GM12878 (cell line): ENCODE data around the gene WDFY4. TPM values are rescaled to one million over a fixed set of nuclear protein-coding genes. Genes with fewer than 3 reads are reported as not detected.

Source experiments
- ATAC-seq: fragments of 200-7000 bp; cut with Tn5 transposase; 3 replicates; pipeline ENCODE4 v1.9.1; 2020; ENCODE audit warnings: mild to moderate bottlenecking, moderate library complexity
- BruUV-seq: library from RNA; stranded (reverse); fragments of 400-500 nt; replicated peaks from 2 replicates; lab custom pipeline; 2021; lab: Mats Ljungman, UMichigan
- CTCF ChIA-PET: fragments of 300-600 bp; sonication (Branson Sonifier 250); formaldehyde crosslinking; extraction: SDS; loops from one replicate; lab custom pipeline; 2021; ENCODE audit warnings: inconsistent platforms; lab: Yijun Ruan, JAX
- POLR2A ChIA-PET: fragments of 350-600 bp; formaldehyde crosslinking; extraction: SDS; loops from one replicate; lab custom pipeline; 2021; ENCODE audit warnings: inconsistent platforms; lab: Charles Lee
- RAD21 ChIA-PET: fragments of 300-600 bp; sonication (Branson Sonifier 250); formaldehyde crosslinking; loops from one replicate; lab custom pipeline; 2023; ENCODE audit warnings: antibody characterized with exemption; ENCODE audit not compliant: unreplicated experiment; lab: Charles Lee
- SMC1A ChIA-PET: fragments of 300-600 bp; sonication (Branson Sonifier 250); formaldehyde crosslinking; loops from one replicate; lab custom pipeline; 2023; ENCODE audit not compliant: unreplicated experiment, uncharacterized antibody; lab: Charles Lee
- DNase-seq: peaks from one replicate; pipeline ENCODE4 v3.0.0-alpha.2; 2011; ENCODE audit warnings: low read depth, low spot score
- FAIRE-seq: peaks from 3 replicates; lab custom pipeline; 2011; peaks lifted over from hg19 to GRCh38; lab: Jason Lieb, UNC
- H2AFZ ChIP-seq: 2 replicates; pipeline ENCODE4 v1.6.0; 2011; ENCODE audit warnings: low read depth, low read length, control low read depth; ENCODE audit not compliant: control insufficient read depth
- H3K27ac ChIP-seq: 2 replicates; pipeline ENCODE4 v1.5.1; 2011; ENCODE audit warnings: control low read depth; ENCODE audit not compliant: control insufficient read depth, insufficient read depth
- H3K27me3 ChIP-seq, 2 experiments: replicated peaks in 1 of 2; 2 replicates each; pipeline versions ENCODE4 v1.6.0 to v1.6.1; 2011; ENCODE audit warnings: low read length in 1 of 2; ENCODE audit not compliant: control insufficient read depth in 2 of 2, insufficient read depth in 2 of 2
- H3K36me3 ChIP-seq, 2 experiments: 2 replicates each; pipeline ENCODE4 v1.5.1; 2011; ENCODE audit warnings: low read length in 1 of 2; ENCODE audit not compliant: control insufficient read depth in 2 of 2, insufficient read depth in 2 of 2
- H3K4me1 ChIP-seq: 2 replicates; pipeline ENCODE4 v1.6.1; 2011; ENCODE audit warnings: mild to moderate bottlenecking, low read length, moderate library complexity, mixed read lengths; ENCODE audit not compliant: control insufficient read depth, insufficient read depth
- H3K4me2 ChIP-seq: 2 replicates; pipeline ENCODE4 v1.6.0; 2011; ENCODE audit warnings: control low read depth; ENCODE audit not compliant: control insufficient read depth, insufficient read depth
- H3K4me3 ChIP-seq: fragments of 200-600 bp; sonication (generic); 2 replicates; pipeline ENCODE4 v1.5.1; 2016
- H3K79me2 ChIP-seq: 2 replicates; pipeline ENCODE4 v1.6.0; 2011; ENCODE audit warnings: low read length; ENCODE audit not compliant: control insufficient read depth, insufficient read depth
- H3K9ac ChIP-seq: 2 replicates; pipeline ENCODE4 v1.8.0; 2011; ENCODE audit warnings: low read length, control low read depth, mixed read lengths; ENCODE audit not compliant: control insufficient read depth, insufficient read depth
- H3K9me3 ChIP-seq: replicated peaks from 3 replicates; pipeline ENCODE4 v1.5.1; 2011; ENCODE audit warnings: mild to moderate bottlenecking, low read length; ENCODE audit not compliant: control insufficient read depth, insufficient read depth
- H4K20me1 ChIP-seq: 2 replicates; pipeline ENCODE4 v1.6.0; 2011; ENCODE audit not compliant: control insufficient read depth, insufficient read depth
- CBX5 ChIP-seq: sonication (generic); IDR thresholded peaks from 2 replicates; pipeline ENCODE4 v1.6.1; 2016; ENCODE audit warnings: low read depth, moderate library complexity, mild to moderate bottlenecking, inconsistent platforms
- CEBPB ChIP-seq, 2 experiments: fragments of 150-350 bp in 1 of 2; IDR thresholded peaks; 2 replicates each; pipeline ENCODE4 v1.6.1; 2012 to 2014; ENCODE audit warnings: low read depth in 2 of 2, low read length in 2 of 2, borderline replicate concordance in 1 of 2, inconsistent platforms in 1 of 2
- DPF2 ChIP-seq: fragments of 450-650 bp; IDR thresholded peaks from 2 replicates; pipeline ENCODE4 v1.6.1; 2017; ENCODE audit warnings: mild to moderate bottlenecking
- EP300 ChIP-seq, 2 experiments: fragments of 150-350 bp in 1 of 2; IDR thresholded peaks; 2 replicates each; pipeline ENCODE4 v1.6.1; 2011 to 2012; ENCODE audit warnings: low read depth in 2 of 2, low read length in 2 of 2, borderline replicate concordance in 1 of 2, improper control_type of control experiment in 1 of 2, inconsistent platforms in 1 of 2; ENCODE audit not compliant: control insufficient read depth in 1 of 2
- HDAC6 ChIP-seq: fragments of 200-600 bp; sonication (generic); IDR thresholded peaks from one replicate; pipeline ENCODE4 v1.8.0; 2017; ENCODE audit warnings: antibody characterized with exemption; ENCODE audit not compliant: unreplicated experiment
- IRF3 ChIP-seq: fragments of 450-650 bp; IDR thresholded peaks from 2 replicates; pipeline ENCODE4 v1.6.1; 2014; ENCODE audit warnings: mild to moderate bottlenecking
- MLLT1 ChIP-seq: fragments of 450-650 bp; IDR thresholded peaks from 2 replicates; pipeline ENCODE4 v1.6.1; 2016; ENCODE audit warnings: mild to moderate bottlenecking
- MTA3 ChIP-seq: IDR thresholded peaks from 2 replicates; pipeline ENCODE4 v1.6.1; 2012; ENCODE audit warnings: low read length, inconsistent platforms, borderline replicate concordance
- MYB ChIP-seq: fragments of 150-350 bp; IDR thresholded peaks from 2 replicates; pipeline ENCODE4 v1.6.1; 2014; ENCODE audit warnings: mild to moderate bottlenecking, low read depth, low read length, borderline replicate concordance
- NFYA ChIP-seq: IDR thresholded peaks from 2 replicates; pipeline ENCODE4 v1.6.1; 2011; ENCODE audit warnings: low read depth, mild to moderate bottlenecking, low read length, improper control_type of control experiment, borderline replicate concordance
- RBBP5 ChIP-seq: fragments of 200-600 bp; sonication (generic); conservative IDR thresholded peaks from 2 replicates; pipeline ENCODE4 v1.6.1; 2016
- SMAD1 ChIP-seq: fragments of 450-650 bp; IDR thresholded peaks from 2 replicates; pipeline ENCODE4 v1.6.1; 2018; ENCODE audit warnings: mild to moderate bottlenecking, low read depth; ENCODE audit not compliant: partially characterized antibody
- SMAD5 ChIP-seq: IDR thresholded peaks from 2 replicates; pipeline ENCODE4 v1.6.1; 2016; ENCODE audit warnings: antibody characterized with exemption, low read depth
- TCF12 ChIP-seq: IDR thresholded peaks from 2 replicates; pipeline ENCODE4 v1.6.1; 2011; ENCODE audit warnings: low read depth, mild to moderate bottlenecking, low read length
- TCF3 ChIP-seq: IDR thresholded peaks from 2 replicates; pipeline ENCODE4 v1.6.1; 2012; ENCODE audit warnings: low read depth, mild to moderate bottlenecking, low read length, borderline replicate concordance; ENCODE audit not compliant: insufficient read depth
- ZNF217 ChIP-seq: fragments of 450-650 bp; IDR thresholded peaks from 2 replicates; pipeline ENCODE4 v1.6.1; 2017; ENCODE audit warnings: antibody characterized with exemption, mild to moderate bottlenecking
- WGBS: methylation state at CpG from one replicate; pipeline ENCODE4 v1.1.6; 2016; ENCODE audit warnings: low lambda C conversion rate; ENCODE audit not compliant: insufficient replicate concordance, insufficient coverage; ENCODE audit errors: missing lambda C conversion rate; 5-methylcytosine and 5-hydroxymethylcytosine counted together
- in situ Hi-C: fragments of 300-500 bp; cut with MboI; formaldehyde crosslinking; loops from 9 replicates; pipeline ENCODE4 v1.14.3; 2018; ENCODE audit warnings: mixed read lengths
- intact Hi-C: fragments of 100-400 bp; cut with micrococcal nuclease; formaldehyde crosslinking; loops from one replicate; pipeline ENCODE4 v1.14.2; 2022; ENCODE audit not compliant: unreplicated experiment
- polyA plus RNA-seq, 11 experiments: library from polyadenylated mRNA; depleted of rRNA in 4 of 11; unstranded in 6 of 11; stranded (reverse) in 5 of 11; fragments of >200 nt; fragmentation: Nextera tagmentation in 4 of 11; fragmentation: Illumina TruSeq in 1 of 11; extraction: Ambion mirVana in 4 of 11; extraction: Trizol in 1 of 11; gene quantifications; 1 replicate in 1 of 11; 2 replicates in 10 of 11; pipeline versions ENCODE4 v1.2.1 to v1.2.3, GENCODE V29; 2011 to 2016; ENCODE audit warnings: inconsistent platforms in 2 of 11, missing spikeins in 2 of 11, low read depth in 1 of 11
- total RNA-seq, 4 experiments: library from RNA; depleted of rRNA in 3 of 4; stranded (reverse); fragments of >200 nt in 3 of 4; fragmentation: Illumina TruSeq in 1 of 4; extraction: Trizol in 1 of 4; gene quantifications; 2 replicates each; pipeline versions ENCODE4 v1.2.1 to v1.2.3, GENCODE V29; 2013 to 2021
- TF ChIP-seq, protein P1 (sequence below): IDR thresholded peaks from 2 replicates; pipeline ENCODE4 v1.6.1; 2012; ENCODE audit warnings: low read depth, low read length, improper control_type of control experiment

The WDFY4 gene
- total and polyA plus RNA-seq, 10 of the 15 experiments (the other 5 are each of a cell fraction or from before 2014, with no cell fraction given) = 13.5 to 132 (median 47.3) TPM

DNA sequence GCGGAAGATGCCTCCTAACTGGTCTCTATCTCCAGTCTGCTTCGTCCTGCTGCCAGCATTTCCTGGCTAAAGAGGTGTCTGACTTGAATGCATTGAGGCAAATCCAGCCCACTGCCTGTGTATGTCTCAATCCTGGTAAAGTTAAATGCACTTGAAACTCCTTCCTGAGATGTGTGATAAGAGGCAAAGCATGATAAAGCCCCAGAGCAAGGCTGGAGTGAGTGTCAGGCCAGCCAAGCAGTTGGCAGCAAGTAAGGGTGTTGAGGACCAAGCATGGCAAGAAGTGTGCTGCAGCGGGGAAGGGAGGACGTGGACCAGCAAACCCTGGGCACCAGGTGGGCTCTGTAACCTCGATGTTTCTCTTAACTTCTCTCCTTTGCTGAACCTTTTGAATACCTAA is 225.9 kb downstream of the WDFY4 start:
- in situ Hi-C loops = no loop called here
- H3K4me3 ChIP-seq = no peak overlapping the region
- H3K9me3 ChIP-seq = no peaks in the 10 kb centered on the region
- BruUV-seq = no TSS peak
- no peak overlapping the region for H2AFZ ChIP-seq
- DNase-seq (no peak), ATAC-seq (no peak), FAIRE-seq (no peak)
- 99% methylated on average over 5 of the region's 5 CpGs for WGBS
- no peaks in the 10 kb centered on the region for H3K4me1 ChIP-seq
- H3K27ac ChIP-seq = no peak overlapping the region
- RAD21 ChIA-PET = no interaction called here
- SMC1A ChIA-PET = no interaction called here
- TF ChIP-seq RBBP5 (no peak), MTA3 (no peak), TCF3 (no peak), CBX5 (no peak), TCF12 (no peak), CEBPB (IDR thresholded peaks at IDR 0.05; ENCODE audit: borderline replicate concordance in 1 of 2, low read depth in 2 of 2, low read length in 2 of 2) (no peak), NFYA (no peak), EP300 (IDR thresholded peaks at IDR 0.05; ENCODE audit: borderline replicate concordance in 1 of 2, control insufficient read depth in 1 of 2, low read depth in 2 of 2, low read length in 2 of 2) (no peak), ZNF217 (no peak), DPF2 (no peak), SMAD5 (no peak), MYB (no peak), IRF3 (no peak), MLLT1 (no peak), HDAC6 (no peak), SMAD1 (no peak)
- TF ChIP-seq, protein P1, sequence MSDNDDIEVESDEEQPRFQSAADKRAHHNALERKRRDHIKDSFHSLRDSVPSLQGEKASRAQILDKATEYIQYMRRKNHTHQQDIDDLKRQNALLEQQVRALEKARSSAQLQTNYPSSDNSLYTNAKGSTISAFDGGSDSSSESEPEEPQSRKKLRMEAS = no peak
- no peaks in the 10 kb centered on the region for H3K27me3 ChIP-seq
- no peaks in the 10 kb centered on the region for H4K20me1 ChIP-seq
- CTCF ChIA-PET = no interaction called here
- H3K36me3 ChIP-seq = peaks cover 12 to 34% of the 10 kb centered on the region in 2 experiments
- intact Hi-C loops = no loop called here
- POLR2A ChIA-PET = no interaction called here
- H3K79me2 ChIP-seq = no peaks in the 10 kb centered on the region
- H3K4me2 ChIP-seq = no peak overlapping the region
- H3K9ac ChIP-seq = no peak overlapping the region
